ENCODE results near the gene FNIP2.

DNA sequence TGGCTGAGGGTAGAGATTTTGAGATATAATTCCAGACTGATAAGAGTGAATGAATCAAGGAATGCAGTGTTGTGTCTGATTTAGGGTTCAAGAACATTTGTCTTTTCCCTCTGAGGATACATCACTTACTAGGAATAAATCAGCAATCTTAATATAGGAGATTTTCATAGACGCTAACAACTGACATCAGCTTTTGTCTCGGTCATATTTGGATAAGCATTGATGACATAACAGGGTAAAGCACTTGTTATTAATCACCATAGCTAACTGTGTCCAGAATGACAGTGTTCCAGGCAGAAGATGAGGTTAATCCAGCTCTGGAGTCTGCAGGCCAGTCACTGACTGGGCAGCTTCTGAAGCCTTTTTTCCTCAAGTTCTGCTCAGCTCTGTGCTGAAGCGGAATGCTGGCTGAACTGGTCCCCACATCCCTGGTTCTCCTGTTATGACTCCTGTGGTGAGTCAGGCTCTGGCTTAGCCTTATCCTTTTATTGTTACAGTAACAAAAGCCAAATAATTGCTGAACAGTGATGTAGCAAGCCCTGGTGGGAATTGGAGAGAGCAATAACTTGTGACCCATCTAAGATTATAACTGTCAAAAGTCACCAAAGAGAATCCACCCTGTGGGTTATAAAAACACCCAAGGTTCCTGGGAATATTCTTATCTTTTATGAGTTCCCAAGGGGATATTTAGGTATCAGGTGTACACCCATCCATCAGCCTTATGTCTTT is 41.8 kb downstream of the FNIP2 start:
- TF ChIP-seq CTCF (IDR thresholded peaks at IDR 0.05; ENCODE audit: low read depth, low read length, missing input control) (no peak), NR2F2 (IDR thresholded peaks at IDR 0.05) (no peak), TAF1 (conservative IDR thresholded peaks at IDR 0.05) (no peak), MAX (IDR thresholded peaks at IDR 0.05) (no peak), HNF4G (IDR thresholded peaks at IDR 0.05) (no peak), ZBTB33 (IDR thresholded peaks at IDR 0.05) (no peak), RAD21 (IDR thresholded peaks at IDR 0.05) (no peak), JUND (IDR thresholded peaks at IDR 0.05) (no peak)
- TF ChIP-seq, protein P1, sequence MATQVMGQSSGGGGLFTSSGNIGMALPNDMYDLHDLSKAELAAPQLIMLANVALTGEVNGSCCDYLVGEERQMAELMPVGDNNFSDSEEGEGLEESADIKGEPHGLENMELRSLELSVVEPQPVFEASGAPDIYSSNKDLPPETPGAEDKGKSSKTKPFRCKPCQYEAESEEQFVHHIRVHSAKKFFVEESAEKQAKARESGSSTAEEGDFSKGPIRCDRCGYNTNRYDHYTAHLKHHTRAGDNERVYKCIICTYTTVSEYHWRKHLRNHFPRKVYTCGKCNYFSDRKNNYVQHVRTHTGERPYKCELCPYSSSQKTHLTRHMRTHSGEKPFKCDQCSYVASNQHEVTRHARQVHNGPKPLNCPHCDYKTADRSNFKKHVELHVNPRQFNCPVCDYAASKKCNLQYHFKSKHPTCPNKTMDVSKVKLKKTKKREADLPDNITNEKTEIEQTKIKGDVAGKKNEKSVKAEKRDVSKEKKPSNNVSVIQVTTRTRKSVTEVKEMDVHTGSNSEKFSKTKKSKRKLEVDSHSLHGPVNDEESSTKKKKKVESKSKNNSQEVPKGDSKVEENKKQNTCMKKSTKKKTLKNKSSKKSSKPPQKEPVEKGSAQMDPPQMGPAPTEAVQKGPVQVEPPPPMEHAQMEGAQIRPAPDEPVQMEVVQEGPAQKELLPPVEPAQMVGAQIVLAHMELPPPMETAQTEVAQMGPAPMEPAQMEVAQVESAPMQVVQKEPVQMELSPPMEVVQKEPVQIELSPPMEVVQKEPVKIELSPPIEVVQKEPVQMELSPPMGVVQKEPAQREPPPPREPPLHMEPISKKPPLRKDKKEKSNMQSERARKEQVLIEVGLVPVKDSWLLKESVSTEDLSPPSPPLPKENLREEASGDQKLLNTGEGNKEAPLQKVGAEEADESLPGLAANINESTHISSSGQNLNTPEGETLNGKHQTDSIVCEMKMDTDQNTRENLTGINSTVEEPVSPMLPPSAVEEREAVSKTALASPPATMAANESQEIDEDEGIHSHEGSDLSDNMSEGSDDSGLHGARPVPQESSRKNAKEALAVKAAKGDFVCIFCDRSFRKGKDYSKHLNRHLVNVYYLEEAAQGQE (IDR thresholded peaks at IDR 0.05): no peak

All from liver (tissue), 3 donors.